PC-9 (cell line): ENCODE results near the gene SLC2A6. TPM values are rescaled to one million over a fixed set of nuclear protein-coding genes. Genes with fewer than 3 reads are reported as not detected.

Experiments used
- BruUV-seq: library from RNA; stranded (reverse); fragments of 400-500 nt; replicated peaks from 2 replicates; lab custom pipeline; 2021; lab: Mats Ljungman, UMichigan
- CTCF ChIA-PET: fragments of 300-600 bp; sonication (Branson Sonifier 250); formaldehyde crosslinking; loops from one replicate; lab custom pipeline; 2022; ENCODE audit warnings: antibody characterized with exemption; lab: Charles Lee
- POLR2A ChIA-PET: fragments of 300-600 bp; sonication (Branson Sonifier 250); formaldehyde crosslinking; loops from one replicate; lab custom pipeline; 2022; ENCODE audit warnings: antibody characterized with exemption; ENCODE audit not compliant: unreplicated experiment; lab: Charles Lee
- DNase-seq, 2 experiments: peaks; one replicate each; pipeline versions ENCODE4 v3.0.0 to v3.0.0-alpha.2; 2015 to 2022; ENCODE audit warnings: mixed read lengths in 1 of 2
- H2AFZ ChIP-seq: fragments of 200-600 bp; sonication (generic); 2 replicates; pipeline ENCODE4 v1.8.1; 2017; ENCODE audit warnings: antibody characterized with exemption
- H3F3A ChIP-seq: fragments of 200-600 bp; sonication (generic); 2 replicates; pipeline ENCODE4 v1.8.1; 2017; ENCODE audit warnings: antibody characterized with exemption, mild to moderate bottlenecking, low read depth; ENCODE audit not compliant: insufficient read depth
- H3K27ac ChIP-seq: fragments of 200-600 bp; sonication (generic); 2 replicates; pipeline ENCODE4 v1.6.1; 2016; ENCODE audit warnings: mixed run types
- H3K27me3 ChIP-seq: fragments of 200-600 bp; sonication (generic); 2 replicates; pipeline ENCODE4 v1.6.1; 2016; ENCODE audit warnings: low read depth, mixed run types; ENCODE audit not compliant: insufficient read depth
- H3K36me3 ChIP-seq: fragments of 200-600 bp; sonication (generic); 2 replicates; pipeline ENCODE4 v1.6.1; 2016; ENCODE audit warnings: low read depth, mixed run types
- H3K4me1 ChIP-seq: fragments of 200-600 bp; sonication (generic); replicated peaks from 2 replicates; pipeline ENCODE4 v1.6.1; 2016; ENCODE audit warnings: mixed run types; ENCODE audit not compliant: insufficient read depth
- H3K4me2 ChIP-seq: fragments of 200-600 bp; sonication (generic); 2 replicates; pipeline ENCODE4 v1.6.1; 2017; ENCODE audit warnings: mixed run types
- H3K4me3 ChIP-seq: fragments of 200-600 bp; sonication (generic); 2 replicates; pipeline ENCODE4 v1.6.1; 2016; ENCODE audit warnings: mixed run types
- H3K79me2 ChIP-seq: fragments of 200-600 bp; sonication (generic); 2 replicates; pipeline ENCODE4 v1.6.1; 2017; ENCODE audit warnings: low read depth, mixed run types
- H3K9me2 ChIP-seq: fragments of 200-600 bp; sonication (generic); 2 replicates; pipeline ENCODE4 v1.8.1; 2017; ENCODE audit warnings: mild to moderate bottlenecking; ENCODE audit not compliant: insufficient read depth
- H3K9me3 ChIP-seq: fragments of 200-600 bp; sonication (generic); 2 replicates; pipeline ENCODE4 v1.8.1; 2016; ENCODE audit warnings: low read depth; ENCODE audit not compliant: insufficient read depth
- H4K20me1 ChIP-seq: fragments of 200-600 bp; sonication (generic); 2 replicates; pipeline ENCODE4 v1.8.1; 2017; ENCODE audit not compliant: insufficient read depth
- EZH2 ChIP-seq: fragments of 200-600 bp; sonication (generic); IDR thresholded peaks from 2 replicates; pipeline ENCODE4 v1.8.0; 2017; ENCODE audit warnings: antibody characterized with exemption, low read depth
- intact Hi-C: fragments of 100-400 bp; cut with micrococcal nuclease; formaldehyde crosslinking; loops from one replicate; pipeline ENCODE4 v1.10.0; 2022; ENCODE audit not compliant: unreplicated experiment
- total RNA-seq: library from RNA; stranded (reverse); gene quantifications from 2 replicates; pipeline ENCODE4 v1.2.3, GENCODE V29; 2021
- TF ChIP-seq, protein P1 (sequence below): fragments of 200-600 bp; sonication (generic); conservative IDR thresholded peaks from 2 replicates; pipeline ENCODE4 v1.6.1; 2017; ENCODE audit warnings: mixed run types, antibody characterized with exemption, mild to moderate bottlenecking, moderate library complexity

SLC2A6 gene
- total RNA-seq, 1 experiment from 2014 or later: 13.1 TPM

DNA sequence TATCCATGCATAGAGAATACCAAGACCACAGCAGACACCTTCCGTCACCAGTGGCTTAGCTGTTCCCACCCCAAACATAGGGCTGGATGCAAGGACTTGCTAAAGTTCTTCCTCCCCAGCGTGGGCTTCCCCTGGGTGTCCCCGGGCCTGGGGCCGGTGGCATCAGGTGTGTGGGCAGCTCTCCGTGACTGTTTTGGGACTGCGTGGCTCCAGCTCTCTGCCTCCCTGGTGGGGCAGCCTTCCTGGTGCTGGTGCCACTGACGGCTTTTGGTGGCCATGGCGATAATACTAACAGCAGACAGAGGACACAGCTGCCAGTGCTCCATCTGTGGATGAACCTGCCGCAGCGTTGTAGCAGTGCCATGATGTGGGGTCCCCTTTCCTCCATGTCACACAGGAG, 14.3 kb downstream of the SLC2A6 start:
- H3K27me3 ChIP-seq: no peaks in the 10 kb centered on the region
- H3K4me2 ChIP-seq: no peak overlapping the region
- CTCF ChIA-PET: no interaction called here
- no peak overlapping the region for H3K4me3 ChIP-seq
- H3K36me3 ChIP-seq: no peaks in the 10 kb centered on the region
- H3K9me2 ChIP-seq: no peaks in the 10 kb centered on the region
- peaks cover 13% of the 10 kb centered on the region for H3K4me1 ChIP-seq
- intact Hi-C loops: no loop called here
- H3K9me3 ChIP-seq: no peaks in the 10 kb centered on the region
- no TSS peak for BruUV-seq
- POLR2A ChIA-PET: interaction anchor here (0.6 kb wide), 1 partner anchor 1828 kb away, joined by 3 read pairs; no protein-coding TSS in a partner anchor
- H3K79me2 ChIP-seq: peaks cover 14% of the 10 kb centered on the region; the same call in 1 of the 2 replicates
- H2AFZ ChIP-seq: no peak overlapping the region
- no peak for DNase-seq
- TF ChIP-seq, protein P1, sequence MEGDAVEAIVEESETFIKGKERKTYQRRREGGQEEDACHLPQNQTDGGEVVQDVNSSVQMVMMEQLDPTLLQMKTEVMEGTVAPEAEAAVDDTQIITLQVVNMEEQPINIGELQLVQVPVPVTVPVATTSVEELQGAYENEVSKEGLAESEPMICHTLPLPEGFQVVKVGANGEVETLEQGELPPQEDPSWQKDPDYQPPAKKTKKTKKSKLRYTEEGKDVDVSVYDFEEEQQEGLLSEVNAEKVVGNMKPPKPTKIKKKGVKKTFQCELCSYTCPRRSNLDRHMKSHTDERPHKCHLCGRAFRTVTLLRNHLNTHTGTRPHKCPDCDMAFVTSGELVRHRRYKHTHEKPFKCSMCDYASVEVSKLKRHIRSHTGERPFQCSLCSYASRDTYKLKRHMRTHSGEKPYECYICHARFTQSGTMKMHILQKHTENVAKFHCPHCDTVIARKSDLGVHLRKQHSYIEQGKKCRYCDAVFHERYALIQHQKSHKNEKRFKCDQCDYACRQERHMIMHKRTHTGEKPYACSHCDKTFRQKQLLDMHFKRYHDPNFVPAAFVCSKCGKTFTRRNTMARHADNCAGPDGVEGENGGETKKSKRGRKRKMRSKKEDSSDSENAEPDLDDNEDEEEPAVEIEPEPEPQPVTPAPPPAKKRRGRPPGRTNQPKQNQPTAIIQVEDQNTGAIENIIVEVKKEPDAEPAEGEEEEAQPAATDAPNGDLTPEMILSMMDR: no peak
- no peak for TF ChIP-seq EZH2
- H4K20me1 ChIP-seq: no peaks in the 10 kb centered on the region; the same call in 1 of the 2 replicates
- H3K27ac ChIP-seq: no peak overlapping the region
- peaks cover 17% of the 10 kb centered on the region; the same call in 1 of the 2 replicates for H3F3A ChIP-seq

DNA sequence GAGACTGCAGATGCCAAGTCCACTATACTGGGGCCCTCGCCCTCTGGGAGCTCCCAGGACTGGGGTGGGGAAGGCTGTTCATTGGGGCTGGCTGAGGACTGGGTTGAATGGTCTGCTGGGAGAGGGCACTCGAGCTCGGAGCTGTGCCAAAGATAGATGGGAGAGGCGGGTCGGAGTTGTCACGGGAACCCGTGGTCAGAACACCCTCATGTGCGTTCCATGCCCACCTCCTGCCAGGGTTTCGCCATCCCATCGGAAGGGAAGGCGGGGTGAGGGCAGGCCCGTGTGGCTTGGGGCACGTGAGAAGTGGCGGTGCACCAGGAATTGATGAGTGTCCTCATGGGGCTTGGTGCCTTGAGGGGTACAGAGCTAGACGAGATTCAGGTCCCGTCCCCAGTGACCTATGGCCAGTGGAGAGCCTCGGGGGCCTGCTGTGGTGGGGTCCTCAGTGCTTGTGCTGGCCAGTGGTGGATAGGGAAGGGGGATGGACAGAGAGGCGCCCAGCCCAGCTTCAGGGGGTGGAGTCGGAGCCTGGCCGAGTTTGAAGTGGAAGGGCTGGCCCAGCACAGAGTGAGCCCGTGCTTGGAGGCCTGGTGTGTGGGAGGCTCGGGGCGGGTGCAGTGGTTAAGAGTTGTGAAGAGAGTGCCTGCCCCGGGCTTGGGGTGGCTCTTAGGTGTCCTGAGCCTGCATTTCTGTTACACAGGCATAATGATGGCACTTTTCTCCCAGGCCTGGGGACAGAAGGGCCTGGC, 14.9 kb downstream of the SLC2A6 start:
- no peak for DNase-seq
- no TSS peak for BruUV-seq
- no peak overlapping the region for H3K4me3 ChIP-seq
- no peak for TF ChIP-seq EZH2
- TF ChIP-seq, protein P1: no peak
- H3K4me1 ChIP-seq: peaks cover 13% of the 10 kb centered on the region
- CTCF ChIA-PET: no interaction called here
- H3K4me2 ChIP-seq: no peak overlapping the region
- POLR2A ChIA-PET: interaction anchor here (0.6 kb wide), 1 partner anchor 1828 kb away, joined by 3 read pairs; no protein-coding TSS in a partner anchor
- H4K20me1 ChIP-seq: no peaks in the 10 kb centered on the region; the same call in 1 of the 2 replicates
- H3K36me3 ChIP-seq: no peaks in the 10 kb centered on the region
- peaks cover 17% of the 10 kb centered on the region; the same call in 1 of the 2 replicates for H3F3A ChIP-seq
- H2AFZ ChIP-seq: no peak overlapping the region
- no peaks in the 10 kb centered on the region for H3K27me3 ChIP-seq
- H3K27ac ChIP-seq: no peak overlapping the region
- no peaks in the 10 kb centered on the region for H3K9me2 ChIP-seq
- H3K79me2 ChIP-seq: peaks cover 14% of the 10 kb centered on the region; the same call in 1 of the 2 replicates
- no peaks in the 10 kb centered on the region for H3K9me3 ChIP-seq
- intact Hi-C loops: no loop called here

DNA sequence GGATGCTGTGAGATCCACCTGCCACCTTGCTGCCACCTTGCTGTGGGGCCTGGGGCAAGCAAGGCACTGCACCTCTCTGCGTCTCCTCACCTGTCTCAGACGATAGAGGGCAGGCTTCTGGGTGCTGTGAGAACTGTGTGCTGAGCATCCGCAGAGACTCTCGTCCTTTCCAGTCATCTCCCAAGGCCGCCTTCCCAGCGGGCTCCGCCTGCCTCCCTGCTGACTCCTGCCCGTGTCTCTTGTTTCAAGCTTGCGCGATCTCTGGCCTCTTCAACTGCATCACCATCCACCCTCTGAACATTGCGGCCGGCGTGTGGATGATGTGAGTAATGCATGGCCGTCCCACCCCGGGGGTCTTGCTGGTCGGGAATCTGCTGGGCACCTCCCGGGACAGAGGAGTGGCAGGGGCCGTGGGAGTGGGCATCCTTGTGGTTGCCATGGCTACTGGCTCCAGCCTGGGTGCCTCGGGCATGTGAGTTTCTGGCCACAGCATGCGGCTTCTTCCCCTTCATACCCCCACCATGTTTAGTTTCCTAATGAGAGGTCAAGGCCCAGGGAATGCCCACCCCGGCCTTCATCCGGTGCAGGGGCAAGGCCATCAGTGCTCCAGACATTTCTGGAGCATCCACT, 15.6 kb downstream of the SLC2A6 start:
- H3K4me2 ChIP-seq: no peak overlapping the region
- peaks cover 13% of the 10 kb centered on the region for H3K4me1 ChIP-seq
- peaks cover 17% of the 10 kb centered on the region; the same call in 1 of the 2 replicates for H3F3A ChIP-seq
- no TSS peak for BruUV-seq
- H3K36me3 ChIP-seq: no peaks in the 10 kb centered on the region
- H3K9me3 ChIP-seq: no peaks in the 10 kb centered on the region
- no peak overlapping the region for H3K4me3 ChIP-seq
- no peak overlapping the region for H2AFZ ChIP-seq
- CTCF ChIA-PET: no interaction called here
- H4K20me1 ChIP-seq: no peaks in the 10 kb centered on the region; the same call in 1 of the 2 replicates
- H3K27ac ChIP-seq: no peak overlapping the region
- POLR2A ChIA-PET: no interaction called here
- peaks cover 14% of the 10 kb centered on the region; the same call in 1 of the 2 replicates for H3K79me2 ChIP-seq
- H3K9me2 ChIP-seq: no peaks in the 10 kb centered on the region
- H3K27me3 ChIP-seq: no peaks in the 10 kb centered on the region
- no peak for TF ChIP-seq EZH2
- TF ChIP-seq, protein P1: no peak; the same call in 1 of the 2 replicates
- intact Hi-C loops: no loop called here
- DNase-seq: no peak
